GM21528 (cell line): Measurements from ENCODE around the gene USP22.

Experiments
- ATAC-seq: cut with Tn5 transposase; IDR thresholded peaks from one replicate; pipeline ENCODE4 v1.9.1; 2021; ENCODE audit warnings: mild to moderate bottlenecking, moderate library complexity; ENCODE audit not compliant: unreplicated experiment, low FRiP score

USP22 gene

GRCh38 chr17:21003007-21003621 is 39.7 kb downstream of the USP22 start:
- no peak for ATAC-seq

GRCh38 chr17:21002309-21003006 is 40.4 kb downstream of the USP22 start:
- ATAC-seq, result no peak

GRCh38 chr17:21001813-21002221 is 41.0 kb downstream of the USP22 start:
- ATAC-seq, result no peak

- ATAC-seq, result no peak
Measured at GRCh38 chr17:21001111-21001812, 41.5 kb downstream of the USP22 start.

- ATAC-seq, result no peak
Measured at GRCh38 chr17:20999841-21000532, 42.8 kb downstream of the USP22 start.

- ATAC-seq, result no peak
Measured at GRCh38 chr17:20999044-20999573, 43.7 kb downstream of the USP22 start.

- ATAC-seq, result no peak
Measured at GRCh38 chr17:20998571-20999043, 44.2 kb downstream of the USP22 start.

GRCh38 chr17:20997711-20998570 is 44.9 kb downstream of the USP22 start:
- ATAC-seq, result no peak

GRCh38 chr17:20996724-20997615 is 45.8 kb downstream of the USP22 start:
- ATAC-seq, result no peak

- no peak for ATAC-seq
Measured at GRCh38 chr17:20995873-20996723, 46.7 kb downstream of the USP22 start.

GRCh38 chr17:20995164-20995872 is 47.5 kb downstream of the USP22 start:
- no peak for ATAC-seq

GRCh38 chr17:20994779-20995149 is 48.0 kb downstream of the USP22 start:
- no peak for ATAC-seq

GRCh38 chr17:20993863-20994778 is 48.7 kb downstream of the USP22 start:
- no peak for ATAC-seq

GRCh38 chr17:20992987-20993862 is 49.6 kb downstream of the USP22 start:
- ATAC-seq, result no peak

- ATAC-seq, result no peak
Measured at GRCh38 chr17:20992416-20992815, 50.4 kb downstream of the USP22 start.
